ENCODE data around the gene CYSTM1.
"Not testable (repeated sequence)": the region's sequence is repeated elsewhere in the genome, so short reads cannot be mapped to it uniquely, and the experiment has no call there.

The CYSTM1 gene

DNA sequence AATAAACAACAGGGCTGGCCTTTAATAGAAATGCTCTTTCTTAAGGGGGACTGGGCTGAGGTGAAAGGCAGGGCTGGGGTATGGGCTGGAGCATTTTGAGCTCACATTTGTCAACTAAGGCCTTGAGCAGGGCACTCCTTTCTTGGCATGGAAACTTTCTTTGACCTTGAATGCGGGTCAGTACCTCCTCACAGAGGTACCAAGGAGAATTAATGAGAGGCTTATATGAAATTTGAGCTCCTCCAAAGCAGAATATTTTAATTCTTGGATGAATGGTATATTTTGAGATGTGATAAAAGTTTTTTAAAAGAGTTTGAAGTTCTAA, 3.1 kb downstream of the CYSTM1 start:
- no peak for DNase-seq (ENCODE audit: low read depth)

DNA sequence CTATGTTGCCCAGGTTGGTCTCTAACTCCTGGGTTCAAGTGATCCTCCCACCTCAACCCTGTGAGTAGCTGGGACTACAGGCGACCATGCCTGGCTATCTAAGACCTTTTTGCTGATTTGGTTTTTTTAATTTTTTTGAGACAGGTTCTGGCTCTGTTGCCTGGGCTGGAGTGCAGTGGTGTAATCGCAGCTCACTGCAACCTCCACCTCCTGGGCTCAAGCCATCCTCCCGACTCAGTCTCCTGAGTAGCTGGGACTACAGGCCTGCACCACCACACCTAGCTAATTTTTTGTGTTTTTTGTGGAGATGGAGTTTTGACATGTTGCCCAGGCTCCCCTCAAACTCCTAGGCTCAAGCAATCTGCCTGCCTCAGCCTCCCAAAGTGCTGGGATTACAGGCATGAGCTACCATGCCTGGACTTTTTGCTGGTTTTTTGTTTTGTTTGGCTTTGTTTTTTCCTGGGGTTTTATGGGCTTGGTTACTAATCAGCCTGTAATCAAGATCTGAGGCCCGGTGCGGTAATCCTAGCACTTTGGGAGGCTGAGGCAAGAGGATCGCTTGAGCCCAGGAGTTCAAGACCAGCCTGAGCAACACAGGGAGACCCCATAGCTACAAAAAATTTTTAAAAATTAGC, 3.6 kb downstream of the CYSTM1 start:
- DNase-seq (ENCODE audit: low read depth): no peak

DNA sequence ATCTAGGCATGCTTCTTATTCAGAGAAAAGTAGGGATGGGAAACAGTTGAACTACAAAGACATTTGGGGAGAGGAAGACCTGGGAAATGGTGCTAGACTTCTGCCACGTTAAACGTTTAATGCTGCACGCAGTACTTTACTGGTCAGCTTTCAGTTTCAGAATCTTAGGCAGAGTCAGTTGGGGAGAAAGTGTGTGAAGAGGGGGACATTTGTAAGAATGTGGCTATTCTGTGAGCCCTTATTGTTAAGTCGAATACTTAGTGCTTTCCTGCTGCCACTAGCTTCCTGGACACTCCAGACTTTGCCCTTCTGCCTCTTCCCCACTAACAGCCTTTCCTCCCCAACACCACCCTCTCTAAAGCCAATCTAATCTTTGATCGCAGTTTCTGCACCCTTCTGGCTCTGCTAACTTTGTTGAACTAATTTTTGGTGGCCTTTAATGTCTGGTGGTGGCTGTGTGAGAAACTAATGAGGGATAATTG, 6.1 kb downstream of the CYSTM1 start:
- no peak for DNase-seq (ENCODE audit: low read depth)

DNA sequence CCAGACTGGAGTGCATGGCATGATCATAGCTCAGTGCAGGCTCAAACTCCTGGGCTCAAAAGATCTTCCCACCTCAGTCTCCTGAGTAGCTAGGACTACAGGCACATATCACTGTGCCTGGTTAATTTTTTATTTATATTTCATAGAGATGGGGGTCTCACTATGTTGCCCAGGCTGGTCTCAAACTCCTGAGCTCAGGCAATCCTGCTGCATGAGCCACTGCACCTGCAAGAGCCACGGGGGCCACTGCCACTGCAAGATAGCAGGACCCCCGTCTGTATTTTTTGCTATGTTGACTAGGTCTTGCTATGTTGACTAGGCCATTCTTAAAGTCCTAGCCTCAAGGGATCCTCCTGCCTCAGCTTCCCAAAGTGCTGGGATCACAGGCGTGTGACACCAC, 6.5 kb downstream of the CYSTM1 start:
- DNase-seq (ENCODE audit: low read depth): no peak

DNA sequence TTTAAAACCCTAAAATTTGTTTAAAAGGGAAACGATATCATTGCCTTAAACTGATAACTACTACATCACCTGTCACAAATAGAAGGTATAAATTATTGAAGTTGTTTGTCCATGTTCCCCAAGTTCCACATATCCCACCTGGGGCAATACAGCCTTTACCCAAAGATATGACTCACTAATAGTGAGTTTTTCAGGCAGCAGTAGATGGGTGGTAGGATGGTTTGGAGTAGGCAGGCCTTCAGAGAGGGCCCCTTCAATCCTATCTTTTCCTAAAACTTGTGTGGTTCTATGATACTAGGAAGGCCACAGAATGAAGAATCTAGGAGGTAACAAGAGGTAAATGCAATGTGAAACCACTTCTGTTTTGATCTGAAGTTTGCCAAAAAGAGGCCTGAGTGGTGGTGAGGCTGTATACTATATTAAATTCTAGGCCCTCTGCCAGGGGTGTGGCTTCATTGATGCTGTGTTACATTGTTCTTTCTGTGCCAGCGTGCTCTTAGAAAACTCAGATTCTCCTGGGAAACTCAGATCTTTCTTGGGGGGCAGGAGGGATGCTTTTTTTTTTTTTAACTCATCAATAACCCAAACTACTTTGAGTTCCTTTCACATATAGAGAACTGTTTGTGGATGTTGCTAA, 7.2 kb downstream of the CYSTM1 start:
- DNase-seq (ENCODE audit: low read depth): no peak

DNA sequence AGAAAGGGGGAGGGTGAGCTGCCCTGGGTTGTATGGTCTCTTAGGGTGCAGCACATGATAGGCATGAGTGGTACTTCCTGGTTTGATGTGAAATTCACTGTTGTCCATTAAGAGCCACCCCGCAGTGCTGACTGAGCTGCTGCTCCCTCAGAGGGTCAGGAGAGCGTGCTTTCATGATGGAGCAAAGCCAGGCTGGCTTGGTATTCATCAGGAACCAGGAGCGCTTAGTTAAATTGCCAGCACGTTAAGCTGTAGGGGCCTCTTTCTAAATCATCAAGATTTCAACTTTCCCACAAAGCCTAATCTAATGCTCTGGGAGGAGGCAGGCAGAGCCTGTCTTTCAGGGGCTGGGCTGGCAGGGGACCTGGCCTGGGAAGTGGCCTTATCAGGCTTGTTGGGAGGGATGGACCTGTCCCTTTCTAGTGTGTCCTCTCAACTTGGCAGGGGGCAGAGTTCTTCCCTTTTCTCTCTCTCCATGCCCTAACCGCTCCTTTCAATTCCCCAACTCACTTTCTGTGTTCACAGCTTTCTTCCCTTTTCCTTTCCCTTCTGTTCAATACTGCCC, 7.9 kb downstream of the CYSTM1 start:
- DNase-seq (ENCODE audit: low read depth): no peak

DNA sequence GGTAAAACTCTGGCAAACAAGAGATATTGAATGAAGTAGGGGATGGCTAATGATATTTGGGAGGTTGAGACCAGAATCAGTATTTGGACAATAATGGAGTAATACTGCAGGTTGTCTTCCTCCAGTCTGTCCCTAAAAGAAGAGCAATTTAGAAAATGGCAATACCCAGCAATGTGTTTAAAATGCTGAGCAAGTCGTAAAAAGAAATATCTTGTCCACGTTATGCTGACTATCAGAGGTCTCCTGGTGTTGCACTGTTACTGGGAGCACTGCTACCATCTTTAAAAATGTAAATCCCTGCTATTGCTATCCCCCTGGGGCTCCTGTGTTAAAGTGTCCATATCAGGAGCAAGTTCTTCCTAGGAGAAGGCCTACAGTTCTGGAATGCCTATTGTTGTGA, 10.4 kb downstream of the CYSTM1 start:
- DNase-seq (ENCODE audit: low read depth): no peak

DNA sequence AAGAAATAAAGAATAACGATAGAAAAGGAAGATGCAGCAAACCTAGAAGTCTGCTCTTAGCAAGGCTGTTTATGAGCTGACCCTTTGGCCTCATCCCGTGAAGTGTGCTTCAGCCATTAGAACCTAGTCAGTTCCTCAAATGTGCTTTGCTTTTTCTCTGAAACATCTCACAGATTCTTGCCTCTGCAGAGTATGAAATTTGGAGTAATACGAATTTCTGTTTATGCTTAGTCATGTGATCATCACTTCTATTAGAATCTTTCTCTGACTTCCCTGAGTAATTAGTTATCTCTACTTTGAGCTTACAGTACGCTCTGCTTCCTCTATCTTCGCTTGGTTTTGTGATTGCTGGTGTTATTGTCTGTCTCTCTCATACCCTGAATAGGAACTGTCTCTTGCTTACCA, 11.3 kb downstream of the CYSTM1 start:
- DNase-seq (ENCODE audit: low read depth): no peak

DNA sequence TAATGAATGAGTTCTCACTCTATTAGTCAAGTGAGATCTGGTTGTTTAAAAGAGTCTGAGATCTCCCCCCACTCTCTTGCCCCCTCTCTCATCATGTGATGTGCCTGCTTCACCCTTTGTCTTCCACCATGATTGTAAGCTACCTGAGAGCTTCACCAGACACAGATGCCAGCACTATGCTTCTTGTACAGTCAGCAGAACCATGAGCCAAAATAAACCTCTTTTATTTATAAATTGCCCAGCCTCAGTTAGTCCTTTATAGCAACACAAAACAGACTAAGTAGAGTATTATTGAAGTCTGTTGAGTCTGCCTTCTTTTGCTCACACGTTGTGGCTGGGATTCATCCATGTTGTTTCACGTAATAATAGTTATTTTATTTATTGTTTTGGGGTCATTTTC, 14.3 kb downstream of the CYSTM1 start:
- no peak for DNase-seq (ENCODE audit: low read depth)

DNA sequence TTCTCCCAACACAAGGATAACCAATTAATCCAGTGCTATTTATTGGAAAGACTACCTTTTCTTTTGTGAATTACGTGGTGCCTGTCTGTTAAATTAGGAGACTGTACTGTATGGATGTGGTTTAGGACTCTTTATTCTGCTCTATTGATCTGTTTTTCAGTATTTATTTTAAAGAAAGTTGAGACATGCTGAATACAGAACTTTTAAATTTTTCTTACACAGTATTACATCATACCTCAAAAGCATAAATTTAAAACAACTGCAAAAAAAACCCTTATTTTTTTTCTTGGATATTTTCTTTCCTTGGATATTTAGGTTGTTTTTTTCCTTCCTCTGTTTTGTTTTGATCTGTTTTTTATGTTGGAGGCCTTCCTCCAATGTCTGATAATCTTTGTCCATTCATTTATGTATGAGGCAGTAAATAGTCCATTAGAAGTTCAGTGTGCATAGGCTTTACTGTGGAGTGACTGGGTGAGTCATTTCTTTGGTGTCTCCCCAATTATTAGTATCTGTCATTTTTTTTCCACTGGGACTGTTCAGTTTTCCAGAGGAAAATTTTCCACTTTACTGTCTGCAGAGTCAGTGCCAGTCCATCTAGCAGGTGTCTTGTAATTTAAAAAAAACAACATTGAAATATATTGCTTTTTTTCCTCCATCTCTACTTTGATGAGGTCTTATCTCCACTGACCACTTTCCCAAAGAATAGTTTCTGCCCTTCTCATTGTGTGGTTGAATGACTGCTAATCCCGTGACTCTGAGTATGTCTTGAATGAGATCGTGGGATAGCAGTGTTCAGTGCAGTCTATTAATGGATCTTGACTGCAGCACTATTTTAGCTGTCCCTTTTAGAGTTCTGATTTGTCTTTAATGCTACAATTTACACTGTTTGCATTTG, 15.2 kb downstream of the CYSTM1 start:
- DNase-seq (ENCODE audit: low read depth): no peak

DNA sequence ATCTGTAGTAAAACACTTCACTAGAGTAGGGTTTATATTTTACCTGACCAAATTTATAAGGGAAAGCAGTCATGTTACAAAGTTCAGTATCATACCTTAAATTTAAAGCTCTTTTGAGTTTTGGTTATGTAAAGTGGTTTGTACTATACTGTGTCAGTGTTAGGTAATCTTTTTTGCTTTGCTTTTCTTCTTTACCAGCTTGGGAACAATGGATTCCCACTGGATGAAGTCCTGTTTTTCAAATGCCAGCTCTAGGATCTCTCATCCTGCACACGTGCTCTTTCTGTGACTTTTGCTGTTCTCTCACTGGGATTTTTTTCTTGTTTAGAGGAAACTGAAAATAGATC, 15.9 kb downstream of the CYSTM1 start:
- no peak for DNase-seq (ENCODE audit: low read depth)

DNA sequence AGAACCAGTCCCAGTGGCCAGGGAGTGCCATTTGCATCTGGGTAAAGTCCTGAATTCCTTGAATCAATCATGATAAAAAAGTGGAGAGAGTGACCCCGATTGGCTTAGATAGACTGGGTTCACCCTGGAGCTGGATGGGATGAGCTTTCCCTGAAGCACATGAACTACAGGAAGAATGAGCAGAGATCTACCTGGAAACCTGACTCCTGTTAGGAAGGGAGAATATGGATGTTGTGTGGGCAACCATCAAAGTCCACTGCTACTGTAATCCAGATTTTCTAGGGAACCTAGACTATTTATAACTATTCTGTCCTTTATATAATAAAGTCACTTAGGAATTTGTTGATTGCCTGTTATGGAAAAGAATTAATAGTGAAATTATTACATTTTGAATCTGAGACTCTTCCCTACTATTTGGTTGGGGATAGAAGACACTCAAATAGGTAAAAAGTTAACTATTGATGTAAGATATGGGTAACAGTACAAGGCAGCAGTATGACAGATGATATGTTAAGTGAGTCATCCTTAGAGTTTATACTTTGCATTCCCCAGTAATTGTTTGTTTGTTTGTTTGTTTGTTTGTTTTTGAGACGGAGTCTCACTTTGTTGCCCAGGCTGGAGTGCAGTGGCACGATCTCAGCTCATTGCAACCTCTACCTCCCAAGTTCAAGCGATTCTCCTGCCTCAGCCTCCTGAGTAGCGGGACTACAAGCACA, 17.9 kb downstream of the CYSTM1 start:
- DNase-seq (ENCODE audit: low read depth): no peak

DNA sequence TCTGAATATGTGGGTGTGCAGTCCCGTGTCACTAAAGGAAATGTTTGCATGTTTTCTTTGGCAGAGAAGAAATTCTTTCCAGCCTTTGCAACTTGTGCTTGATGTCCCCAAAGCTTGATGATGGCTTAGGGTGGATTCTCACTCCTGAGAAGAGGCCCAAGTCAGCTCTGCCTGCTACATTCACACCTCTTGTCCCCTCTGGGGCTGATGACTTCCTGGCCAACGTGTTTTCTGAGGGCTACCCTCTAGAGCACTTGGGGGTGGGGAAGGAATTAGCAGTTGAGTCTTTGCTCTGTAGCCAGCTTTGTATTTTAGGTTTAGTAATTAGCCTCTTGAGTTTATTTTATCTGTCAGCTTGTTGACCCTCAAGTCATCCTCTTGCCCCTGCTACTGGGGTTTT, 19.7 kb downstream of the CYSTM1 start:
- DNase-seq (ENCODE audit: low read depth): no peak

DNA sequence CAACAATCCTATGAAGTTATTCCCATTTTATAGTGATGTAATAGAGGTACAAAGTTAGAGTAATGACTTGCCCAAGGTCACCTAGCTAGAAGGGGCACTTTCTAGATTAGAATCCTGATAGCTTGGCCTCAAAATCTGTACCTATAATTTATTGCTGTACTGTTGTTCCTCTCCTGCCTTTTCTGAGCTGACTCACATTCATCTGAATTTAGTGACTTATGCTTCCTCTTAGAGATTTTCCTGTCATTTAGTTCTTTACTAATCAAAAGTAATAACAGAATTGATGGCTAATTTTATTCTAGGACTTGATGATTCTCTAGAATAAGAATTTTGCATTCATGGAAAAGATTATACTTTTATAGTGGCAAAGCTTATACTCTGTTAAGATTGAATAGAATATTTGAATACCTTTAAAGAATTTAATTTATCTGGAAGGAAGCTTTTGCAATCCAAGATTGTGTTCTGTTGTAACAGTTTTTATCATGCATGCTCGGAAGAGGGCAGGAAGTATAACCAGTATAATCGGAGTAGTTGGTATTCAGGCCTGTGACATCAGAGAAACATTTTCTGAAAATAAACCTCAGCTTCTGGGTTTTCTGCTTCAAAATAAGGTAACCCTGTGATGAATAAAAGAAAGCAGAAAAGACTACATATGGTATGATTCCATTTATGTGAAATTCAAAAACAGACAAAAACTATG, 21.3 kb downstream of the CYSTM1 start:
- DNase-seq (ENCODE audit: low read depth): no peak

DNA sequence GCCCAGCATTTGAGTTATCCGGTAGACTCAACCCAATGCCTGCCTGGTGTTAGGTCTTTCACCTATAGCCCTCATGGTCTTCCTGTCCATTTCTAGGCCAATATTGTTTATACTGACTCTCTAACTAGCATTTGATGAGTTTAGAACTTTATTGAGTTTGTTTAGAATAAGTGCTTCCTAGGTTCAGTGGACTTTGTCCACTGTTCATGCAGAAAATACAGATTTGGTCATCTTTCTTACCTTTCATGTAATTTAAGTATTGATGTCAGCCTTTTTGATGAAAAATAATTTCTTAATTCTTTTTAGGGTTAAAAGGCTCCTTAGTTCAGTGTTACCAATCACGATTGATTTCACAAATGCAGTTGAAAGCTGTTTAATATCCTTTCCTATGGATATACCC, 22.0 kb downstream of the CYSTM1 start:
- no peak for DNase-seq (ENCODE audit: low read depth)

DNA sequence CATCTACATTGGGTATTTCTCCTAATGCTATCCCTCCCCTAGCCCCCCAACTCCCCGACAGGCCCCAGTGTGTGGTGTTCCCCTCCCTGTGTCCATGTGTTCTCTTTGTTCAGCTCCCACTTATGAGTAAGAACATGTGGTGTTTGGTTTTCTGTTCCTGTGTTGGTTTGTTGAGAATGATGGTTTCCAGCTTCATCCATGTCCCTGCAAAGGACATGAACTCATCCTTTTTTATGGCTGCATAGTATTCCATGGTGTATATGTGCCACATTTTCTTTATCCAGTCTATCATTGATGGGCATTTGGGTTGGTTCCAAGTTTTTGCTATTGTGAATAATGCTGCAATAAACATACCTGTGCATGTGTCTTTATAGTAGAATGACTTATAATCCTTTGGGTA, 23.9 kb downstream of the CYSTM1 start:
- not testable (repeated sequence) for DNase-seq (ENCODE audit: low read depth)

DNA sequence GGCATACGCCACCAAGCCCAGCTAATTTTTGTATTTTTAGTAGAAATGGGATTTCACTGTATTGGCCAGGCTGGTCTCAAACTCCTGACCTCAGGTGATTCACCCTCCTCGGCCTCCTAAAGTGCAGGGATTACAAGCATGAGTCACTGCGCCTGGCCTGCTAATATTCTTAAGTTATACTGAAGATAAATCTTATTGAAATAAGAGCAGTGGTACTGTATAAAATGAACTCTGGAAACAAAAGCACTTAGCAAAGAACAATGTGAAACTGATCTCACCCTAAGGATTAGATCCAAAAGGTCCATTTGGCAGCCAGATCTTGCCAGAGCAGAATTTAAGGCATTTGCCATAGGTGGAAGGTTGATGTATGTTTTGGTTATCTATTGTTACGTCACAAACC, 27.1 kb downstream of the CYSTM1 start:
- DNase-seq (ENCODE audit: low read depth): no peak

DNA sequence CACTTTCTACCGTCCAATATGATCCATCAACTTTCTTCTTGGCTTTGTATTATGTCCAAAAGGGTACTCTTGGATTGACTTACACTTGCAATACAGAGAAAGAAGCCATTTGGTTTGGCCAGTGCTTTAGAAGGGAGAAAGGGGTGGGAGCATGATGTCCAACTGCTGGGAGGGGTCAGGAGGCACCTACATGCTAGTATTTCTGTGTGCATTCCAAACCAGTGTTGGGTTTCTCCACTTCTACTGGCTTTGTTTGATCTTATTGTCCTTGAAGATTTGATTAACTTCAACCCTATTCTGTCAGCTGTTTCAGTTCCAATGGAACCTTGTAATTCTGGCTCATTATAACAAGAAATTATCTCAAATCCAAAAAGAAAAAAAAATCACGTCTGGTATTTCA, 27.6 kb downstream of the CYSTM1 start:
- no peak for DNase-seq (ENCODE audit: low read depth)

DNA sequence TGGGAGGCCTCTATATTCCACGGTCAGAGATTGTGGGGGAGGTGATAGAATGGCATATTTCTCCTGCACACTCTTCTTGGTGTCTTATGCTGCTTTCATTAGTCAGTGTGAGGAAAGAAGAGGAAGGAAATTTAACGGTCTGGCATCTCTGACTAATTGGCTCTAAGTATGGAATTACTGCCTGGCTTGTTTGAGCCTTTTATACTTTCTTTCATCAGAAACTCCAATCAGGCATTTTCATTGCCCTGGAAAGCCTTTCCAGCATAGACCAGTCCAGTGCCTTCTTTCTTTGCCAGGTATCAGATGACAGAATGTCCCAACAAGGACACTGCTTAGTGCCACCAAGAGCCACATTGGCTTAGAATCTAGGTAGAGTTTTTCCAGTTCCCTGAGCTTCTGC, 30.2 kb downstream of the CYSTM1 start:
- DNase-seq (ENCODE audit: low read depth): no peak

DNA sequence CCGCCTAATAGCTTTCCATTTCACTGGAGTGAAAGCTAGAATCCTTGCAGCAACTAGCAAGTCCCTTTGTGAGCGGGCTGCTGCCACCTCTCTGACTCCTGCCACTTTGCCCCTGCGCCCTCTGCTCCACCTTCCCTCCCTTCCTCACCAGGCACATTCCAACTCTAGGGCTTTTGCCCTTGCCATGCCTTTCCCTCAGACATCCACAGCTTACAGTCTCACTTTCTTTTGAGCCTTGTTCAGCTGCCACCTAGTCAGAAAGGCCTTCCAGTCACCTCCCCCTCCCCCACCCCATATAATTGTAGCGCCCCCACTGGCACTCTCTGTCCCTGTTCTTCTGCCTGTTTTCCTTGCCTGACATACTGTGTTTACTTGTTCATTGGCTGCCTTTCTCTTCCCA, 31.0 kb downstream of the CYSTM1 start:
- no peak for DNase-seq (ENCODE audit: low read depth)

DNA sequence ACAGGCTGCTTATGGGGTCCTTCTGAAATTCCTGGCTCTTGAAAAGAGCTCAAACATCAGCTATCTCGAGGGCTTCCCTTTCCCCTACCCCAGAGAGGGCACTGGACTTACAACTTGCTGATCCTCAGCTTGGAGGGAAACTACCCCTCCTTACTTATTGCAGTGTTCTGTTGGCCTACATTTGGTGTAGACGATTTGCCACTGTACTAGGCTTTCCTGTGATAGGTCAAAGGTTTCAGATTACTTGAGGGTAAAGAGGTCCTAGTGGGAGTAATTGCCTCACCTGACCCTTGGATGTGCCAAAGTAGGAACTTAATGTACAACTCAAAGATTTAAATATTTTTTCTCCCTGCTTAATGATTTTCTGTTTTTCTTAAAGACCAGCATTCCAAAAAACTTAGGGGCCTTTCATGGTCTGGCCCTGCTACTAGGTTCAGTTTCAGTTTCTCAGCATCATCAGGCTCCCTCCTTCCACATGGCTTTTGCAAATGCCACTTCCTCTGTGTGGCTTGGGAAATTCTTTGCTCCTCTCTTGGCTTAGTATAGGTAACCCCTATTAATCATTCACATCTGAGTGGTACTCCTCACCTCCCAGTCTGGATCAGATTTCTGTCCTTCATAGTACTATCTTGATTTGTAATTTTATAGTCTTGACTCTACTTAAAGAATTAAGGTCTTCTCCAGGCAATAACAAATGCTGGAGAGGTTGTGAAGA, 32.4 kb downstream of the CYSTM1 start:
- no peak for DNase-seq (ENCODE audit: low read depth)

All from stimulated activated CD4-positive, alpha-beta T cell treated with anti-CD3 and anti-CD28 coated beads, Interleukin-2, amount 100 ng/mL, for 4 hours (primary cell).